GM12872 (cell line): ENCODE results near the gene HES7.

Experiments
- CTCF ChIP-seq: IDR thresholded peaks from 3 replicates; pipeline ENCODE4 v1.5.1; 2011; ENCODE audit warnings: low read depth, mild to moderate bottlenecking, low read length, moderate library complexity; ENCODE audit not compliant: insufficient read depth

HES7 gene

DNA sequence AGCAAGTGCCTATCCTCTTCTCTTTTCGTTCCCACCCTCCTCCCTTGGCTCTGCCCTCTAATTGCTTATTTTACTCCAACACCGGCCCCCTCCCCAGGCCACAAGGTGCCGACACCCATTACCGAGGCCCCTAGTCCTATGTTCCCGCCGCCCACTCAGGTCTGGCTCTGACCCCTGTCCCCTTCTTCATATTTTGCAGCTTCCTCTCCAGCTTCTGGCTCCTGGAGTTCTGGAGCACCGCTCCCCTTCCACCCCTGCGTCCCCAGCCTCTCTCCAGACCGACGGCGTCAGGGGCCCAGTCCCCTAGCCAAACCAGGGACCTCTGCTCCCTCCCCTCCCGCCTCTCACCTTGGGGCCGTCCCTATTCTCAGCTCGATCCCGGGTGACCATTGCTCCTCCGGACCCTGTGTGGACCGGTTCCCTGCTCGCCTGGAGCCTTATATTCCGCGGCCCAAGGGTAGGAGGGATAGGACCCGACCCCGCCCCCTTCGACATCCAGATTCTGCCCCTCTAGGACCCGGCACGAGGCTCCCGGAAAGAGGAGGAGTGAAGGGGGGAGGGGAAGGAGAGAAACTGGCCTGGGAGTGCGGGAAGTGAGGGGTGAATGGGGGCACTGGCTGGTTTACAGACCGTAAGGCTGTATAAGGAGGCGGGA, at the start of gene HES7:
TSS of gene HES7 (minus strand) at position 412 of the 655 bp plus-strand sequence. CDS start at position 390, 22 bp downstream.
- no peak for TF ChIP-seq CTCF

- no peak for TF ChIP-seq CTCF
Measured at GRCh38 chr17:8173056-8173870, 49.4 kb upstream of the HES7 start.

DNA sequence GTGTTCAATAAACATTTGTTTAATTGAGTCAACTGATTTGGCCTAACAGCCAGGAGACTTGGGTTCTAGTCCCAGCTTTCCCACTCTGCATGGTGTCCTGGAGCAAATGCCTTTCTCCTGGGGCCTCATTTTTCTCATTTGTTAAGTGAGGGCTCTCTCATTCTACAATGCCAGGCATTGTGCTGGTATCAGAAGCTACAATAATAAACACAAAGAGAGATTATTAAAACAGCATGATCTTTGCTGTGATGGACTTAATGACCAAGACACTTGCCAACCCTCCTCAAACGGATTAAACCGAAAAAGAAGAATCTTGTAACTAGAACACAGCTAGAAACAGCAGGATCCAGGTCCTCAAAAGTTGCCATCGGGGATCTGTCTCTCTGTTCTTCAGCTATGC, 43.6 kb upstream of the HES7 start:
- no peak for TF ChIP-seq CTCF

DNA sequence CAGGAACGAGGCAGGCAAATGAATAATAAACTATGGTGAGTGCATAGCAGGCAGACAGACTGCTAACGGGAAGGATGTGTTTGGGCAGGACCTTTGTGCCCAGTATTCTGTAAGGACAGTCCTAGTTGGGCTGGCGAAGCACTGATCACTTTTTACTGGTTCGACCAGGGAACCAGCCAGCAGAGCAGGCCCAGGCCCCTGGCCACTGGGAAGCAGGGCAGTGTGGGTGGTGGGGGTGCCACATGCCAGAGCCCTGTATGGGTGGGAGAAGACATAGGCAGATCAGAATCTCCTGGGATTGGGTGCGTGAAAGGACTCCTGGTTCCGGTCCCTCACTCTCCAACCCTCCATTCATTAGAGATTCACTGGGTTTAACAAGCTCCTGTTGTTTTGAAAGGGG, 42.8 kb upstream of the HES7 start:
- TF ChIP-seq CTCF, result no peak

GRCh38 chr17:8164815-8165131, 40.9 kb upstream of the HES7 start:
- TF ChIP-seq CTCF, result no peak

DNA sequence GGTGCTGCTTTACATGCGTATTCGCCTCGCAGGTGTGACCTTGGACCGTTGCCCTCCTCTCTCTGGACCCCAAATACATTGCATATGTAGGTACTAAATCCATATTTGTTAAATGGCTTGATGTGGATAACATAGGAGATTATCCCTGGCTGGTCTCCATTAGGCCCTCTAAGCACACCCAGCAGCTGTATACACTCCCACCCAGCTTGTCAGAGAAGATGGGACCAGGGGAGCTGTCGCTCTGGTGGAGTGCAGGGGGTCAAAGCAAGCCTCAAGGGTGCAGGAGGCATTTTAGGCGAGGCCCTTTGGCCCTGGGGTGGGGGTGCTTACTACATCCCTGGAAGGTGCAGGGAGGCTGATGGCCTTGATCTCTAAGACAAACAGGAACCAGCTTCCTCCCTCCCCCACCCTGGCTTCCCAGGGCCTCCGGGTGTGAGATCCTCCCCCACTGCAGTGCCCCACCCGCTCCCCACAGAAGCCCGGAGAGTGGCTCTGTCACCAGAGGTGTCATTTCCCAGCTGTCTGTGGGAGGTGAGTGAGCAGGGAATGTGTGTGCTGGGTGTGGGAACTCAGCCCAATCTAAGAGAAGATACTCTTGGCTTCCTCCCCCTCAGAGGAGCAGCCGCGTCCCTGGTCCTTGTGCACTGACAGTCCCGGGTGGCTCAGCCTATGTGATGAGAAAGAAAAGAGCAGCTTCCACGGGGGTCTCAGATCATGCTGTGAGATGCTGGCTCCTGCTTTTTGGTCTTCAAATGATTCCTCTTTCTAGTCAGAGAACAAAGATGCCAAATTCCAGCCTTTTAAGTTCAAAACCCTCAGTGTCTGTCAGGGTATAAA, 40.3 kb upstream of the HES7 start:
- TF ChIP-seq CTCF, result no peak
